Fibroblast of the conjunctiva (primary cell): ENCODE measurements around the gene STAG3.
"Not testable (repeated sequence)": the region's sequence is repeated elsewhere in the genome, so short reads cannot be mapped to it uniquely, and the experiment has no call there.

Experiments used
- DNase-seq: peaks from one replicate; pipeline ENCODE4 v3.0.0-alpha.2; 2010; ENCODE audit warnings: low read depth

Gene STAG3

DNA sequence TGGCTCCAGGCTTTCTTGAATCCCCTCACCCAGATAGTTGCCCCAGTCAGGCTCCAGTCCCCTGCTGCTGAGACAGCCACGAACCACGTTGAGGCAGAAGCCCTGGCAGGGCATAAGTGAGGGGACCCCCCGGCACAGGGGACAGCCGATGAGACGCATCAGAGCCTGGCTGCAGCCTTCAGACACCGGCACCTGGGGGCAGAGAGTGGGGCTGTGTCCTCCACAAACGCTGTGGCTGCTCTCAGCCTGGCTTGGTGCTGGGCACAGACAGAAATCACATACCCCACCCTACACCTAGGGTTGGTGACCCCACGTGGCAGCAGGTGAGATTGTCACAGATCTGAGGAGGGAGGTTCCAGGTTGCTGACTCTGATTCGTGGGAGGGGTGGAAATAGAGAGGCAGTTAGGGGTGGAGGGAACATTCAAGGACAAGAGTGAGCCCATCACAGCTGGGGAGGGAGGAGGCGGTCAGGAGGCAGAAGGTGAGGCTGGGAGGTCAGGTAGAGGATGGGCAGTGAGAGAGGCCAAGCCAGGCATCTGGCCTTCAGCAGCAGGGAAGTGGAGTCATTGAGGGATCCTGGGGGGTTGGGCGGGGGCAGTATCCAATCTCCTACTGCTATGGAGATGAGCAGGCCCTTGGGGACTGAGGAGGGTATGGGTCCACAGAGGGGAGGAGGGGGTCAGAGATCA lies 3.8 kb upstream of the STAG3 start:
- no peak for DNase-seq

DNA sequence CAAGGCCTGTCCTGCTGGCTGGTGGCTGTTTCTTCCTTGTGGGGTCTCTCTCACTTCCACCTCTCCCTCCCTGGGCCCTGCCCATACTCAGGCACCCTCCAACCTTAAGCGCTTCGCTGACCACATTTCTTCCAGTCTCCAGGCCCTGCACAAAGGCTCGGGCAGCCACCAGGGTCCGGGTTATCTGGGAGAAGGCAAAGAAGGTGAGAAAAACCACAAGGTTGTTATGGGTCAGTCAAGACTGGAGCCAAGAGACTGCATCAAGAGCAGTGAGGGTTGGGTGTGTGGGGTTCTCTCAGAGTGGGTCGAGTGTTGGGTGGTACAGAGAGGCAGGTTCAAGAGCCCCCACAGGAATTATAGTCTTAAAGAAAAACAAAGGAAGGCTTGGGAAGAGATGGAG lies 3.1 kb upstream of the STAG3 start:
- no peak for DNase-seq

DNA sequence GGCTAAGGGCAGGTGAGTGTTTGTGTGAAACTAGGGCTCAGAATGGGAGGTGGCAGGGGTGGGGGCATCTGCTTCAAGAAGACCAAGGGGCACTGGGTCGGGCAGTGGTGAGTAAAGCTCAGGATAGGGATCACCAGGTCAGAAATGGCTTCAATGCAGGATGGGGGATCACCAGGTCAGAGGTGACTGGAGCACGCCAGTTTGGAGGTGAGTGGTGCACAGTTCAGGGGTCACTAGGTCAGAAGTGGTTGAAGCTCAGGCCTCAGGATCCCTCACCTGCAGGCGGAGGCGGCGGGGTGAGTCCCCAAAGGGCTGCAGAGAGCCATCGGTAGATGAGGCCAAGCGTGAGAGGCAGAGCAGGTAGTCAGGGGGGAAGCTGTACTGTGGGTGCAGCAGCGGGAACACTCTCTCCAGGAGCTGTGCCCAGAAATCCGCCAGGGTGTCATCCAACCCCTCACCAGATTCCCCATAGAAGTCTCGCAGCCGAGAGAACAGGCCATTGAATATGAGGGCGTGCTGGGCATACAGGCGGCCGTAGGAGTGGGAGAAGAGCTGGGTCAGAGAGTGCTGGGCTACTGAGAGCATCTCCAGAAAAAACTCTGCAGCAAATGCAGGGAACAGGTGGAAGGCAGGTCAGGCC lies 2.3 kb upstream of the STAG3 start:
- no peak for DNase-seq

DNA sequence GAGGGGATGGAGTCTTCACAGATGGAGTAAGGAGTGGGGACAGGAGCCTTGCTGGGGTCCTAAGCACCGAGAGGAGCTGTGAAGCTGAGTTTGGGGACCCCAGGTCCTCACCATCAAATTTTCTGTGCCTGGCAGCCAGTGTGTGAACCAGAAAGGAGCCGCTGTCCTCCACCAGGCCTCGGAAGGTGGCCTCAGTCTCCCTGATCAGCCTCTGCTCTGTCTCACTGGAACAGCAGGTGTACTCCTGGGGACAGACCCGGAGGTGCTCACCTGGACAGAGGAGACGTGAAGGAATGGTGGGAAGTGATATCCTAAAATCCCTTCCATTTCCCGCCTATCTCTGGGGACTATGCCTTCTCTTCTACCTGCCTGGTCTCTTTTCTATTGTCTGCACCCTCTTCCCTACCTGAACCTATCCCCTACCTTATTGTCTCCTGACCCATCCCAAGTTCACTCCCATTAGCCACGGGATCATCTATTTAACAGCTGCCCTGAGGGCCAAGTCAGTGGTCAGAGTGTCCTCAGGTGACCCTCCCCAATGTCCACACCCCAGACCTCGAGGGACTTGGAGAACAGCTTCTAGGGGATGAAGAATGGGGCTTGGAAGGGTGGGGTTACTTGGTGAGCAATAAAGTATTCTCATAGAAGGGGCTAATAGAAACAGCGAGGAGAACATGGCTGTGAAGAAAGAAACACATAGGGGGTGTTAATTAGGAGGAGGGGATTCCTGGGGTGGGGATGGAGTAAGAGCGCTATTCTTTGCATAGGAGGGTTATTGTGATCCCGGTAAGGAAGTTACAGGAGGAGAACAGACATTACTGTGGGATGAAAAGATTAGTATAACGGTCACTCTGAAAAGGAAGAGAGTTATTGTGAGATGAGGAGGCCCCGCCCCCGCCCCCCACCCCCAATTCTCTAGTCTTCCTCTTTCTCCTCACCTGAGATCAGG lies 1.3 kb upstream of the STAG3 start:
- no peak for DNase-seq

DNA sequence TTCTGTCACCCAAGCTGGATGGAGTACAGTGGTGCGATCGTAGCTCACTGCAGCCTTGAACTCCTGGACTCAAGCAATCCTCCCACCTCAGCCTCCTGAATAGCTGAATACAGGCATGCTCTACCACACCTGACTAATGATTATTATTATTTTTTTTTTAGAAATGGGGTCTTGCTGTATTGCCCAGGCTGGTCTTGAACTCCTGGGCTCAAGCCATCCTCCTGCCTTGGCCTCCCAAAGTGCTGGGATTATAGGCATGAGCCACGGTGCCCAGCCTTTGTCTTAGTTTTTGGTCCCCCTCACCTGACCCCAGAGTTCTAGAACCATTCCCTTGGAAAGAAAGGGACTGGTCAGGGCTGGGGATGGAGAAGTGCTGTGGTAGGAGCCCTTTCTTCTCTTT lies 2.4 kb downstream of the STAG3 start:
- not testable (repeated sequence) for DNase-seq

DNA sequence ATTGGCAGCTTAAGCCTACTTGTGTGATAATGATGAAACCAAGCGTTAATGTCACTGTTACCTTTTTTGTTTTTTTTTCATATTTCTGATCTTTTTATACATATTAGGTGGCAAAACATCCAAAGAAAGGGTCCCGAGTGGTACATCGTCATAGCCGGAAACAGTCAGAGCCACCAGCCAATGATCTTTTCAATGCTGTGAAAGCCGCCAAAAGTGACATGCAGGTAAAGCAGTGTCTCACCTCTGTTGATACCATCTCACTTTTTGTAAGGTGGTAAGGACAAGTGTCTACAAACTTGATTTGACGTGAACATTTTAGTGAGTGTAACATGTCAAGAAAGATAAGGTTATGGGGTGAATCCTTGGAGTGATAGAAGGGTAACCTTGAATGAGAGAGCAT lies 4.9 kb downstream of the STAG3 start:
- DNase-seq = not testable (repeated sequence)

DNA sequence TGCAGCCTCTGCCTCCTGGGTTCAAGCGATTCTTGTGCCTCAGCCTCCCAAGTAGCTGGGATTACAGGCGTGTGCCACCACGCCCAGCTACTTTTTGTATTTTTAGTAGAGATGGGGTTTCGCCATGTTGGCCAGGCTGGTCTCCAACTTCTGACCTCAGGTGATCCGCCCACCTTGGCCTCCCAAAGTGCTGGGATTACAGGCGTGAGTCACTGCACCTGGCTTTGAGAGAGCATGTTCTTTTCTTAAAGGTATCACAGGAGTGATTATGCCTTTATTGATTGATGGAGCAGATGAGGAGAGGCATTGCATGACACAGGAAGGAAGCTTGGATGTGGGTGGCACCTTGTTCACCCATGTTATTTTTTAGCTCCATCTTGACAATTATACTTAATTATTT lies 5.4 kb downstream of the STAG3 start:
- not testable (repeated sequence) for DNase-seq

DNA sequence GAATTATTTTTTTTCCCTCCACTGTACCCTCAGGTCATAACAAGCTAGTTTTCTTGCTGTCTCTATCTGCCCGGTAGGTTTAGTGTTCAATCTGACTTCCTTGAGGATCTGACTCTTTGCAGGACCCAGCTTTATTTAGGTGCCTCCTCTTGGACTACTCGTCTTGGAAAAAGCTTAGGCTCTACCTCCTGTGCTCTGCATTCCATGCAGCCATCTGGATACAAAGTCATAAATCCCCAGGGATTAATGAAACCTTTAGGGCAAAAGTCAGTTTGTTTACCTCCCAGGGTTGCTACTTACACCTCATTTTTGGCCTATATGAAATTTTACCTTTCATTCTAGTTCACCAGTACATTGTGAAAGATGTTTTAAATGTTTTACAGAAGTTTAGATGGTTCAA lies 8.0 kb downstream of the STAG3 start:
- DNase-seq = no peak

DNA sequence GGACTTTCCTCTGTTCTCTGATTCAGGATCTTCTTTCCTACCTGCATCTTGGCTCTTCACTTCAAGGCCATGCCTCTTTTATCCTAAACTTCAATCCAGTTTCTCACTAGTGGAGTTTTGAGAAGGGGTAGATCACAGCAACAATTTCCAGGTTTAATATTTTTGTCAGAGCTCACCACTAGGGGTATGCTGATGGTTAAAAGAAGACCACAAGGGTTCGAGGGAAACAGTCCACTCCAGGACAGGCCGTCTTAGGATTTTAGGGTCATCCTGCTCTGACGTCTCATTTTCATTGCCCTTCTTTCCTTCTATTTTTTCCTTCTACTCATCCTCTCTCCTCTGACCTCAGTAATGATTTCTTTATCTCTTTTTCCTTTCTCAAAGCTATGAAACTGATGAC lies 11.3 kb downstream of the STAG3 start:
- no peak for DNase-seq

DNA sequence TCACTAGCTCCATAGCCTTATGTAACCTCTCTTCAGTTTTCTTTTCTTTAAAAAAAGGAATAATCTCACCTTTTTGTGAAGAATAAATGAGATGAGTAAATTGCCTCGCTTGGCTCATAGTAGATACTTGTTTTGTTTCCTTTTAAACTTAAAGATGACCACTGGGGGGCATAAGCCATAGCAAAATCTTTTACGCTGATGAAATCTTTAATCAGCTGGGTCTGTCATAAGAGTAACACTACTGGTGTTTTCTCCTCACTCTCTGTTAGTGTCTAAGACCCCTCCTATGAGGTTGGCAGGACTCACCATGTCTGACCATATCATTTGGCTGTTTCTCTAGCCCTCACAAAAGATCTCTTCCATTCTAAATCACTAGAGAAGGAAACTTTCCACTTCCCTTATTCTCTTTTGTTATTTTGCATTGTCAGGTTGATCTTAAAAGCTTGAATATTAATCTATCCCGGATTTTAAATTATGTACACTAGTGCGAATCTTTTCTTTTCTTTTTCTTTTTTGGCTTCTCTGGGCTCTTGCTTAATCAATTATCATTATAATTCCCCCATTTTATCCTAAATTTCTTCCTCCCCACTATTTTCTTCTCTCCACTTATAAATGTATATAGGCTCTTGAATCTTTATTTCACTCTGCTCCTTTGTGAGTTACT lies 12.5 kb downstream of the STAG3 start:
- peak; percentile 36 for DNase-seq

DNA sequence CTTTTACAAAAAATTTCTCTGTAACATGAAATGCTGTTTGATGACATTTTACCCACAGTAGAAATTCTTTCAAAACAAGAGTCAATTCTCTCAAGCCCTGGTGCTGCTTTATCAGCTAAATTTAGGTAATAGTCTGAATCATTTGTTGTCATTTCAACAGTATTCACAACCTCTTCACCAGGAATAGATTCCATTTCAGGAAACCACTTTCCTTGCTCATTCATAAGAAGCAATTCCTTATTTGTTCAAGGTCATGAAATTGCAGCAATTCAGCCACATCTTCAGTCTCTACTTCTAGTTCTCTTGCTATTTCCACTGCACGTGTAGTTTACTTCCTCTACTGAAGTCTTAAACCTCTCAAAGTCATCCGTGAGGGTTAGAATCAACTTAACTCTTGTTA lies 14.1 kb downstream of the STAG3 start:
- DNase-seq = no peak

DNA sequence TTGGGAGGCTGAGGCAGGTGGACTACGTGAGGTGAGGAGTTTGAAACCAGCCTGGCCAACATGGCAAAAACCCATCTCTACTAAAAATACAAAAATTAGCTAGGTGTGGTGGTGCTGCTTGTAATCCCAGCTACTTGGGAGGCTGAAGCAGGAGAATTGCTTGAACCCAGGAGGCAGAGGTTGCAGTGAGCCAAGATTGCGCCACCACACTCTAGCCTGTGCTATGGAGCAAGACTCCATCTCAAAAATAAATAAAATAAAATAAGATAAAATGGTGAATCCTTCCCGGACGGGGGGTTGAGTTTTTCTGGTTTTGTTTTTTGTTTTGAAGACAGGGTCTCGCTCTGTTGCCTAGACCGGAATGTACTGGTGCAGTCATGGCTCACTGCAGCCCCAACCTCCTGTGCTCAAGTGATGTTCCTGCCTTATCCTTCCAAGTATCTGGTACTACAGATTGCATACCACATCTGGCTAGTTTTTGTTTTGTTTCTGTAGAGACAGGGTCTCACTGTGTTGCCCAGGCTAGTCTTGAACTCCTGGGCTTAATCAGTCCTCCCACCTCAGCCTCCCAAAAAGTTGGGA lies 14.7 kb downstream of the STAG3 start:
- DNase-seq = not testable (repeated sequence)

DNA sequence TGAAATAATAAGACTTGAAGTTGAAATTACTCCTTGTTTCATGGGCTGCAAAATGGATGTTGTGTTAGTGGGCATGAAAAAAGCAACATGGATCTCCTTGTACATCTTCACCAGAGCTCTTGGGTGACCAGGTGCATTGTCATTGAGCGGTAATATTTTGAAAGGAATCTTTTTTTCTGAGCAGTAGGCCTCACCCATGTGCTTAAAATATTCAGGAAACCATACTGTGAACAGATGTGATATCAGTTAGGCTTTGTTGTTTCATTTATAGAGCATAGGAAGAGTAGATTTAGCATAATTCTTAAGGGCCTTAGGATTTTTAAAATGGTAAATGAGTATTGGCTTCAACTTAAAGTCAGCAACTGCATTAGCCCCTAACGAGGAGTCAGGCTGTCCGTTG lies 15.3 kb downstream of the STAG3 start:
- no peak for DNase-seq

DNA sequence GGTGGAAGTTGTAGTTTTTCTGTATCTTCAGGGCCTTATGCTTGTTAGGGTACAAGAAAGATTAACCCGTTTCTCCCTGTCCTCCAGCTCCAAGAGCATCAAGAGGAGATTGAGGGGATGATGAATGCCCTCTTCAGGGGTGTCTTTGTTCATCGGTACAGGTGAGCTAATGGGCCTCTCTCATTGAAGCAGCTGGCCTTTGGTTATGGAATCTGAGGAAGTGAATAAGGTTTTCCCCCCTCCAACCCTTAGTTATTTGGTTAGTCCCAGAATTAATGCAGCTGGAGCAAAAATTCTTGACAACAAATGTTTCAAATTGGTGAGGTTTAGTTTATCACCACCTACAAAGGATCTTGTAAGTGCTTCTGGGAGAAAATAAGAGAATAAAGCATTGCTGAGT lies 17.5 kb downstream of the STAG3 start:
- DNase-seq = no peak

DNA sequence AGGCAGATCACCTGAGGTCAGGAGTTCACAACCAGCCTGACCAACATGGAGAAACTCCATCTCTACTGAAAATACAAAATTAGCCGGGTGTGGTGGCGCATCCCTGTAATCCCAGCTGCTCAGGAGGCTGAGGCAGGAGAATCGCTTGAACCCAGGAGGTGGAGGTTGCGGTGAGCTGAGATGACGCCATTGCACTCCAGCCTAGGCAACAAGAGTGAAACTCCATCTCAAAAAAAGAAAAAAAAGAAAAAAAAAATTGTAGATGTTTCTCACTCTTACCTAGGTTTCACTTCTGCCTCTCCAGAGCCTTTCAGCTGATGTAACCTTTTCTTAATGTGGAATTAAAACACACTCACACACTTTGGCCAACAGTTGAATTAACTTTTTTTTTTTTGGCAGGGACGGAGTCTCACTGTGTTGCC lies 18.2 kb downstream of the STAG3 start:
- DNase-seq = not testable (repeated sequence)

DNA sequence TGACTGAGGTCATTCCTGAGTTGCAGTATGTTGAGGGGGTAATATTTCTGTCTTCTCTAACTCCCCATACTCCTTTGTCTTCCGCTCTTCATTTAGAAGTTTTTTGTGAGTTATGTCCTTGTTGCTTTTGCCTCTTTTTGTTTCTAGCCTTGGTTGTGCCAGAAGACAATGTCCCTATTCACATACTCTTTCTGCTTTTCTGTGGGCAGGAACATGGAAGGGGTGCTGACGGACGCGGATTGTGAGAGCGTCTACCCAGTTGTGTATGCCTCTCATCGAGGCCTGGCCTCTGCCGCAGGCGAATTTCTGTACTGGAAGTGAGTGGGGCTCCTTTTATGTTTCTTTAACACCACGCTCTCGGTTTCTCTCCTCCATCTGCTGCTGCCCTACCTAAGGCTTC lies 20.5 kb downstream of the STAG3 start:
- no peak for DNase-seq

DNA sequence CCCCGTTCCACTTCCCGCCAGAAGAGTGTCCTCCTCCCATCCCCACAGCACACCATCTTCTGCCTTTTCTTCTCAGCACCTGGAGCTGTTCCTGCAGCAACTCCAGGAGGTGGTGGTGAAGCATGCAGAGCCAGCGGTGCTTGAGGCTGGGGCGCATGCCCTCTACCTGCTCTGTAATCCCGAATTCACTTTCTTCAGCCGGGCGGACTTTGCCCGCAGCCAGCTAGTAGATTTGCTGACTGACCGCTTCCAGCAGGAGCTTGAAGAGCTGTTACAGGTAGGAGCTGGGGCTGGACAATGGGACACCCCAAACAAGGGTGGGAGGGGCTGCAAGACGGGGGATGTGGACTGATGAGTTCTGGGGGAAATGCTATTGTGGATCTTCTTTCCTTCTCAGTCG lies 23.0 kb downstream of the STAG3 start:
- no peak for DNase-seq

DNA sequence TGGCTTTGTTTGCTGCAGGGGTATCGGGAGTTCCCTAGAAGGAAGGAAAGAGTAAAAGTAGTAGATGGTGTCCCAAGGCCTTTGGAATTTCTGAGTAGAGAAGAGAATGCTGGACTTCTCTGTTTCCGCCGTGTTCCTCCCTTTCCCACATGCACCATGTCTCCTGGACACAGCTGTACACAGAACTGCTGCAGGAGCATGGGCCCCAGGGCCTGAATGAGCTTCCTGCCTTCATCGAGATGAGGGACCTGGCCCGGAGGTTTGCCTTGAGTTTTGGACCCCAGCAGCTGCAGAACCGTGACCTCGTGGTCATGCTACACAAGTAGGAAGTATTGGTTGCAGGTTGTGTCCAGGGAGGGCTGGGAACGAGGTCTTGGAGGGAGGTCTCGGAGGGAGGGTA lies 26.7 kb downstream of the STAG3 start:
- DNase-seq = no peak

DNA sequence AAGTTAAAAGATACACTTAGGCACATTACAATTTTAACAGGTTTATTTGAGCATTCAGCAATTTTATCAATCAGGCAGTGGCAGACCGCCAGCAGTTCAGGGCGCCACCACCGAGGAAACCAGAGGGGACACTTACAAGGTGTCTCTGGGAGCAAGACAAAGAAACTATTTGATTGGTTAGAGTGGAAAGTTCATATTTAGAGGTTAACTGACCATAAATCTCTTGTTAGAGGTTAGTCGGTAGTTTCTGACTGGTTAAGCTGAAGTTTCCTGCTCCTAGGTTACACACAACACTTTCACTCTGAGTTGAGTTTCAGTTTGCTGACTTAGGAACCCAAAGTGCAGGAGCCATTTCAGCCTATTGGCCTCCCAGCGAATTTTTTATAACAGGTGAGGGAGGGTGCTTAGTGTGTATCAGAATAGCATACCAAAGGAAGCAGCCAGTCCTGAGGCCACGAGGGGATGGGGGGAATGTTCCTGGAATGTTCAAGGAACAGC lies 31.2 kb downstream of the STAG3 start:
- no peak for DNase-seq

DNA sequence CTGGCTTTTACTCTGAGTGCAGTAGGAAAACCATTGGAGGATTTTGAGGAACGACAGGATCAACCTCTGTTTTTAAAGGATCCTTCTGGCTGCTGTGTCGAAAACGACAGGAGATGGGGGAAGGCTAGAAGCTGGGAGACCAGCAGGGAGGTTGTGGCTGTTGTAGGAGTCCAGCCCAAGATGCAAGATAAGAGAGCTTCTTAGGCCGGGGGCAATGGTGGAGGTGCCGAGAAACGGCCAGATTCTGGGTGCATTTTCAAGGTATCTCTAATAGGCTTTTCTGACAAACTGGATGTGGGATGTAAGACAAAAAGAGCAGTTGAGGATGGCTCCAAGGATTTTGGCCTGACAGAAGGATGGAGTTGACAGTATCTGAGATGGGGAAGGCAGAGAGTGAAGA lies 31.8 kb downstream of the STAG3 start:
- no peak for DNase-seq

DNA sequence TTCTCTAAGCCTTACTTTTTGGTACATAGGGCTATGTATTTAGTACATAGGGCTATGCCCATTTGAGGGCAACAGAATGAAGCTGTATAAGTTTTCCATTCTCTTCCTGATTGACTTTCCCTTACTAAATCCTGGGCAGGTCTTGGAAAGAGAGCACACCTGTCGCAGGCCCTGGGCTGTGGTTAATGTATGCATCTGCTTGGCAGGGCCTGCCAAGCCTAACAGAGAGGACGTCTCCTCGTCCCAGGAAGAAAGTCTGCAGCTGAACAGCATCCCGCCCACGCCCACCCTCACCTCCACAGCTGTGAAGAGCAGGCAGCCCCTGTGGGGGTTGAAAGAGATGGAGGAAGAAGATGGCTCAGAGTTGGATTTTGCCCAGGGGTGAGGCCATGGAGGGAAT lies 33.1 kb downstream of the STAG3 start:
- no peak for DNase-seq

DNA sequence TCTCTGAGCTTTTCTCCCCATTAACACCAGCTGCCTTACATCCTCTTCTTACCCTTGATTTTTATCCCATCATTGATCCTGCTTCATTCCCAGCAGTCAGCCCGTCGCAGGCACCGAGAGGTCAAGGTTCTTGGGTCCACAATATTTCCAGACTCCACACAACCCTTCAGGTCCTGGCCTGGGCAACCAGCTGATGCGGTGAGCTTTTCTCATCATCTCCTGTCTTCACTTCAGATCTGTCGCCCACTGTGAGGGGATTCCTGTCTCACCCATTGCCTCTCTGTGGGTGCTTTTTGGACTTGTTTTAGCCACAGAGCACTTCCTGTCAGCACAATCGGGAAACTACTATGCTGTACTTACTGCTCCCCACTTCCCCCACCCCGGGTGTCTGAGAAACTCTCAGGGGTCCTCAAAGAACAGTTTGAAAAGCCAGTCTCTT lies 33.6 kb downstream of the STAG3 start:
- no peak for DNase-seq
